DMS114 treated with DMSO at 0.1 percent for 48 hours (cell line): Measurements from ENCODE around the gene ITPR1.
A peak's percentile ranks its signal among the peaks of the same experiment; 100 is the strongest.
"Not testable (repeated sequence)": the region's sequence is repeated elsewhere in the genome, so short reads cannot be mapped to it uniquely, and the experiment has no call there.

Experiments used
- DNase-seq: peaks from one replicate; lab custom pipeline; 2025; ENCODE audit not compliant: unreplicated experiment; lab: John Stamatoyannopoulos, UW

ITPR1 gene

DNA sequence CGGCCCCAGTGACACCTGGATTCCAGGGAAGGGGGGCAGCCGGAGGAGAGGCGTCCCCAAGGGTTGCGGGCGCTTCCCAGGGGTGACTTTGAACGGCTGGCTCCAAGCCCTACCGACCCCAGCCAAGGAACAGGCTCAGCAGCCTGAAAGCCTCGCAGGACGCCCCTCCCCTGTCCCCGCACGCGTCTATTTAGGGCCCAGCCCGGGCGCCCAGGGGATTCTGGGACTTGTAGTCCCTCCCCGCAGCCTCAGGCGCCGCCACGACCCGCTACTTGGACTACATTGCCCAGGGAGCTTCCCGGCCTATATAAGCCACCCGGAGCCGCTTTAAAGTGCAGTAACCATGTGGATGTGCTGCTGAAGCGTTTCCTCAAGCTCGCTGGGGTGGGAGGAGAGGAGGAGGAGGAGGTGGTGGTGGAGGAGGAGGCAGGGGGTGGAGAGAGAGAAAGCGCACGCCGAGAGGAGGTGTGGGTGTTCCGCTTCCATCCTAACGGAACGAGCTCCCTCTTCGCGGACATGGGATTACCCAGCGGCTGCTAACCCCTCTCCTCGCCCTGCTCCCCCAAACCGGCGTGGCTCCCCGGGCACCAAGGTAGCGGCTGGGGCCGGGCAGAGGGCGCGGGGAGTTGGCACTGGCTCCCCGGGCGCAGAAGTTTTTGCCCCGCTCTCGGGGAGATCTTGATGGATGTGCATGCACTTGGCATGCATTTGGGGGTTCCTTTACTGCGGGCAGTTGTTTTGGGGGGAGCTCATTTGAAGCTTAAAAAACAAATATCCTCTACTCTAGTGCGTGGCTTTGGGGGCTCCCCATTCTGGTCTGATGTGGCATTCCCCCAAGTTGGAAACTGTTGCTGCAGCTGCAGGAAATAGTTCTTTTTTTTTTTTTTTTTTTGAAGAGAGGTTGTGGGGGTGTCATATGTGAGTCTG, at the start of gene ITPR1:
Gene ITPR1, plus strand, starts transcription at position 335 of the 927 bp plus-strand sequence. CDS start 23,144 bp downstream, outside the sequence.
- DNase-seq, result peak; percentile 96

- no peak for DNase-seq
Observed at GRCh38 chr3:4447295-4447999, 45.7 kb upstream of the ITPR1 start.

GRCh38 chr3:4448187-4448586, 45.0 kb upstream of the ITPR1 start:
- DNase-seq, result no peak

DNA sequence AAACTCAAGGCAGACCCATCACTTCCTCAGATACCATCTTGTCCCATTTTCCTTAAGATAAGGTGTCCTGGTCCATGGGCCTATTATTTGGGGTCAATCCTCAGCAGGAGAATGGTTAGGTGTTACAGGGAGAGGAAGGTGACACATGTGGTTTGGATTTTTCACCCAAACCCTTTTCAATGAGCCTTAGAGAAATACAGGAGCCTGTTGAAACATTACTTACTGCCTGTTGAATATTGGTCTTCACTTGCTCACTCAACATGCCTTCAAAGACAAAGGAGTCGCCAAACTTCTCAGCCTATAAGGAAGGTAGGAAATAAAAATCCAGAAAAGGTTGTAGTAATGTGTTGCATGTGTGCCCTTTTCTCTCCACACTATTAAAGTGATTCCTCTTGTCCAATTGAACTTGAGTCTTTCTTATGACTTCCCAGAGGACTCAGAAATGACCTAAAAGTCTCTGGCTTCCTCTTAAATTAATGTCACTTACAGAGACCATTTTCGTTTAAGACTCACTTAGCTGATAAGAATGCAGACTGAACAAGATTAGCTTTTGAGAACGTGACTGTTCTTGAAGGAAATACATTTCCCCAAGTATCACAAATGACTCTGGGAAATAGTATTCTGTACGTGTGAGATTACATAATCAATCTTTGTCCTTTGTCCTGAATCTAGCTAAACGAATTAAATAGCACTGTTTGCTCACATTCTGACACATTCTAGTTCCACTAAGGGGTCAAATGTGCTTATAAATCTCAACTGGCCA, 43.9 kb upstream of the ITPR1 start:
- DNase-seq, result no peak

DNA sequence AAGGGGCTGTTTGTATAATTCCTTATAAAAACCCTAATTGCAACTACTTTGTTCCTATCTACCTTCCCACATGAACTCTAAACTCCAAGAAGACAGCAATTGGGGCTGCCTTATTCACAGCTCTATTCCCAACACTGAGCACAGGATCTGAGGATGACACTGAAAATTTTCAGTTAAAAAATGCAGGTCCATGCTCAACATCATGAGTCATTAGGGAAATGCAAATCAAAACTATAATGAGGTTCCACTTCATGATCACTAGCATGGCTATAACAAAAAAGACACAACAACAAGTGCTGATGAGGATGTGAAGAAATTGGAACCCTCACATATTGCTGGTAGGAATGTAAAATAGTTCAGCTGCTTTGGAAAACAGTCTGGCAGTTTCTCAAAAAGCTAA, 39.0 kb upstream of the ITPR1 start:
- no peak for DNase-seq

DNA sequence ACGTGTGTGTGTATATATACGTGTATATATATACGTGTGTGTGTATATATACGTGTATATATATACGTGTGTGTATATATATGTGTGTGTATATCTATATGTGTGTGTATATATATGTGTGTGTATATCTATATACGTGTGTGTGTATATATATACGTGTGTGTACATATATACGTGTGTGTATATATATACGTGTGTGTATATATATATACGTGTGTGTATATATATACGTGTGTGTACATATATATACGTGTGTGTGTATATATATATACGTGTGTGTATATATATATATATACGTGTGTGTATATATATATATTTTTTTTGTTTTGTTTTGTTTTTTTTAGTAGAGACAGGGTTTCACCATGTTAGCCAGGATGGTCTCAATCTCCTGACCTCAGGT, 36.4 kb upstream of the ITPR1 start:
- DNase-seq, result not testable (repeated sequence)

- DNase-seq, result no peak
Observed at GRCh38 chr3:4458961-4459360, 34.2 kb upstream of the ITPR1 start.

DNA sequence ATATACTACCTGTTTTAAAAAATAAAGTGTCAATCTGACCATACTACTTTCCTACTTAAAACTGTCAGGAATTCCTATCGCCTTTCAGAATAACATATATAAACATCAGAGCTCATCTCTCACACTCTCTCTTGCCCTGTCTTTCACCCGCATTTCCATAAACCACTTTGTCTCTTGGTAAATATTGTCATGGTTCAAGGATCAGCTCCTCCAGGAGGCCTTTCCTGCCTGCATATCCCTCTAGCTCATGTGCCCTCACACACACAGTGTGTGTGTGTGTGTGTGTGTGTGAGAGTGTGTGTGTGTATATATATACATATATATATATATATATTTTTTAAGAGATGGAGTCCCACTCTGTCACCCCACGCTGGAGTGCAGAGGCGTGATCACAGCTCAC, 32.8 kb upstream of the ITPR1 start:
- DNase-seq, result no peak

- no peak for DNase-seq
Observed at GRCh38 chr3:4461468-4462090, 31.6 kb upstream of the ITPR1 start.

DNA sequence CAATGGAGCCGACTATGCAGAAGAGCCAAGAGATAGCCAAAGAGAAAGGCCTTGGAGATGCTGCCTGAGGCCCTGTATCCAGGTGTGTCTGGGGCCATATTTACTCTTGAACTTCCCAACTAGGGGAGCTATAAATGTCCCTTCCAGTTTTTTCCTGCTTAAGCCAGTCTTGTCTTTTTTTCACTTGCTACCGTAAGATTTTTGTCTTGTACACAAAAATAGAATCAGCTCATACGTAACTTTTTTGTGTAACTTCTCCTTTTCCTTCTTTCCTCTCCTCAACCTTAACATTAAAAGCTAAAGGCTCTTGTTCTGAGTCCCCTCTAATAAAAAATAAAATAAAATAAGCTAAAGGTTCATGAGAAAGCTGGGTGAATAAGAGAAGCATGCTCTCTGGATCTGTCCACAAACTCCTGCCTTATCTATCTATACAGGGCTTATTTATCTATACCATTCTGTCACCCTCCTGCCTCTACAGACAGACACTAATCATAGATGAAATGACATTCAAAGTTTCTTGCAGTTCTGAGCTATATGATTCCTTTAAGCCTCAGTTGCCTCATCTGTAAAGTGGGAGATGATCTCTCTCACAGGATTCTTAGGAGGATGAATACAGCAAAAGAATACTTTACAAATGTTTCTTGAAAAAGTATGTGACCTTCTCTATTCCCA, 30.6 kb upstream of the ITPR1 start:
- DNase-seq, result no peak

DNA sequence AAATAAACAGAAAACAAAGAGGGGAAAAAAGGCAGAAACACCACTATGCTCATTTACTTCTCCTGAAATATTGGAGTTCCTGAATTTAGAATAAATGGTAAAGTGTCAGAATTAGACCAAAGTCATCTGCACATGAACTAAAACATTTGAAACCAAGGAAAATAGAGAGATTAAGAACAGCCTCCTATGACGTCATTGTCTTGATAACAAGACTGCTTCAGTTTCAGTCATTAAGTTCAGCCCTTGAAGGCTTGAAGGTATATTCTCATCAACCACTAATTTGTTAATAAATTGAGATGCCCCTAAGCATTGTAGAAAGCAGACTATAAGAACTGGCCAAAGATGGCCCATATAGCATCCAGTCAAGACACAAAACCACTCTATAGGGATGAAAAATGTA, 28.6 kb upstream of the ITPR1 start:
- DNase-seq, result no peak

GRCh38 chr3:4466741-4467521, 26.2 kb upstream of the ITPR1 start, which contains the start of gene SUMF1:
TSS of gene SUMF1 (minus strand) at chr3:4467269. CDS start at chr3:4467245, 24 bp downstream.
- DNase-seq, result peak; percentile 67

DNA sequence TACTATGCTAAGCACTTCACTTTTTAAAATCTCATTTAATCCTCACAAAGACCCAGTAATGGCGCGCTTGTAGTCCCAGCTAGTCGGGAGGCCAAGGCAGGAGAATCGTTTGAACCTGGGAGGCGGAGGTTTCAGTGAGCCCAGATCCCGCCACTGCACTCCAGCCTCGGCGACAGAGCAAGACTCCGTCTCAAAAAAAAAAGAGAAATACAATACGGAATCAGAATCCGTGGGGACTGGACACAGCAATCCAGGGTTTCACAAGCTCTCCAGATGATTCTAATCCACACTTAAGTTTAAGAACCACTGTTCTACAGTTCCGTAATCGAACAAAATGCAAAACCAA, 25.7 kb upstream of the ITPR1 start:
- peak; percentile 25 for DNase-seq

DNA sequence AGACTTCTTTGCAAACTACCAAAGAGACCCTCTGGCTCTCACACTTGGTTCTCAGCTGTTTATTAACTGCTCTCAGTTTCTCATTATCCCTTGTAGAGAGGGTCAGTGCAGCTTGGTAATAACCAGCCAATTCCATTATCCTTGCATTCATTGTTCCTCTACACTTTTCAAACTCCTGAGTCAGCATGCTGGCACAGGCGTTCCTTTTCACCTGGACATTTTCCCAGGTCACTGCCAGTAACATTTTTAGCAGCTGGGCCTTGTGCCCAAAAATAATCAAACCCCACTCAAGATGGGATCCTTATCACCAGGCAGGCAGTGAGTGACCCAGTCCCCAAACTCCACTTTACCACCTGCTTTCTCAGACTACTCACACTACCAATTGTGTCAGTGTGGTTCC, 21.2 kb upstream of the ITPR1 start:
- no peak for DNase-seq

DNA sequence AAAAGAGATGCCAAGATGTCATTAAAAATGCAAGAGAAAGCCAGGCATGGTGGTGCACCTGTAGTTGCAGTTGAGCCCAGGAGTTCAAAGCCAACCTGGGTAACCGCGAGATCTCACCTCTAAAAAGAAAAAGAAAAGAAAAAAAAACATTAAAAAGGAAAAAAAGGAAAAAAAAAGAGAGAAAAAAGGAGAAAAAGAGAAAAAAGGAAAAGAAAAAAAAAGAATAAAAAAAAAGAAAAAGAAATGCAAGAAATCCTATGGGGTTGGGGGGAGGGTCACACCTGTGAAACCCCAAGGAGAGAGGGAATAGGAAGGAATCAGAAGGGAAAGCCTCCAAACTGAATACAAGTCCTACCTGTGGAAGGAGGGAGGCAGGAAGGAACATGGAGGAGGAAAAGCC, 20.8 kb upstream of the ITPR1 start:
- DNase-seq, result no peak

- DNase-seq, result no peak
Observed at GRCh38 chr3:4472766-4473165, 20.4 kb upstream of the ITPR1 start.

DNA sequence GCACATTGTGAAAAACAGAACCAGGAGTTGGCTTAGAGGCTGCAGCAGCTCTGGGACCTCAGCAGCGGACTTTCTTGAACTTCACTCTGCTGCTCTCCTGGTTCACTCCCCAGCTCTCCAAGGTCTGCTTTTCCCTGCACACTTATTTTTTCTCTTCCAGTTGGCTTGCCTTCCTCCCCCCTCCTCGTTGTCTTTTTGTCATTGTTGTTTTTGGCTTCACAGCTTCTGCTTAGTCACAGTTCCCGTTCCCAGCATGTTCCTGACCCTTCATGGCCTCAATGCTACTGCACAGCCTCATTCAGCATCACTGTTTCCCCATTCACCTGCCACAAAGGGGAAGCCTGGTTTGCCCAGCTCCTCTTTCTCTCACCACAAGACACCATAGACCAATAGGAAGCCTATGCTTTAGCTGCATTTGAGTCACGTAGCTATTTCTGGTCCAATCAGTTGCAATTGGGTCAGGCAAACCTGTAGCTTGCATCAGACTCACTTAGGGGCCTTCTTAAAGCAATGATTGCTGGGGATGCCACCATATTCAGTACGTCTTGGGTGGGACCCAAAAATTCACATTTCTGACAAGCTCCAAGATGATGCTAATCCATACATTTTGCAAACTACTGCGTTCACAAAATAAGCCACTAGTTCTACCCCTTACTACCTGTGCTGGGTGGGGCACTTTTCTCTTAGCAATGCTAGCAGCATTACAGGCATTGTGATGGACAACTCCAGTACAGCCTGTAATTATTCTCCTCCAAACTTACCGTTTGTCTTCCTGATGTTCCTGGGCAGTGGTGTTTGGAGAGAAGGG, 18.3 kb upstream of the ITPR1 start:
- DNase-seq, result no peak

GRCh38 chr3:4475804-4476203, 17.3 kb upstream of the ITPR1 start:
- no peak for DNase-seq

- no peak for DNase-seq
Observed at GRCh38 chr3:4476496-4476895, 16.7 kb upstream of the ITPR1 start.
